Keratinocyte (primary cell): ENCODE data around the gene LMBR1. TPM values are rescaled to one million over a fixed set of nuclear protein-coding genes. Genes with fewer than 3 reads are reported as not detected.

Experiments
- DNase-seq: peaks from one replicate; pipeline ENCODE4 v3.0.0-alpha.2; 2011; ENCODE audit warnings: low read depth, missing footprints, low spot score
- FAIRE-seq: peaks from 2 replicates; lab custom pipeline; 2011; peaks lifted over from hg19 to GRCh38; lab: Jason Lieb, UNC
- H2AFZ ChIP-seq: 2 replicates; pipeline ENCODE4 v1.6.0; 2012; ENCODE audit warnings: low read length, control low read depth, inconsistent platforms; ENCODE audit not compliant: control insufficient read depth
- H3K27ac ChIP-seq: 2 replicates; pipeline ENCODE4 v1.5.1; 2011; ENCODE audit warnings: low read length; ENCODE audit not compliant: control insufficient read depth, insufficient read depth
- H3K27me3 ChIP-seq: 3 replicates; pipeline ENCODE4 v1.6.0; 2011; ENCODE audit warnings: low read length; ENCODE audit not compliant: control insufficient read depth, insufficient read depth; ENCODE audit errors: extremely low read depth
- H3K36me3 ChIP-seq, 2 experiments: 2 replicates in 1 of 2; 3 replicates in 1 of 2; pipeline ENCODE4 v1.5.1; 2011; ENCODE audit warnings: low read length in 2 of 2, mild to moderate bottlenecking in 1 of 2; ENCODE audit not compliant: control insufficient read depth in 2 of 2, insufficient read depth in 2 of 2; ENCODE audit errors: extremely low read depth in 1 of 2
- H3K4me1 ChIP-seq: 3 replicates; pipeline ENCODE4 v1.5.1; 2011; ENCODE audit warnings: low read length; ENCODE audit not compliant: control insufficient read depth, insufficient read depth; ENCODE audit errors: extremely low read depth
- H3K4me2 ChIP-seq: 3 replicates; pipeline ENCODE4 v1.6.0; 2011; ENCODE audit warnings: low read depth, low read length; ENCODE audit not compliant: control insufficient read depth, insufficient read depth; ENCODE audit errors: extremely low read depth
- H3K4me3 ChIP-seq, 3 experiments: fragments of 200-600 bp in 1 of 3; sonication (generic) in 1 of 3; 2 replicates in 2 of 3; 3 replicates in 1 of 3; pipeline ENCODE4 v1.5.1; 2011 to 2016; ENCODE audit warnings: low read length in 3 of 3, mild to moderate bottlenecking in 3 of 3, control low read depth in 2 of 3, inconsistent platforms in 1 of 3, low read depth in 1 of 3, mixed read lengths in 1 of 3, mixed run types in 1 of 3, moderate library complexity in 1 of 3; ENCODE audit not compliant: control insufficient read depth in 2 of 3, insufficient read depth in 2 of 3; ENCODE audit errors: extremely low read depth in 1 of 3
- H3K79me2 ChIP-seq: 2 replicates; pipeline ENCODE4 v1.6.0; 2012; ENCODE audit warnings: low read length; ENCODE audit not compliant: control insufficient read depth, insufficient read depth
- H3K9ac ChIP-seq: 3 replicates; pipeline ENCODE4 v1.6.0; 2011; ENCODE audit warnings: low read length; ENCODE audit not compliant: control insufficient read depth, insufficient read depth; ENCODE audit errors: extremely low read depth
- H3K9me1 ChIP-seq: 3 replicates; pipeline ENCODE4 v1.6.0; 2011; ENCODE audit warnings: low read length; ENCODE audit not compliant: control insufficient read depth, insufficient read depth; ENCODE audit errors: extremely low read depth
- H3K9me3 ChIP-seq: 2 replicates; pipeline ENCODE4 v1.5.1; 2012; ENCODE audit warnings: low read depth, low read length; ENCODE audit not compliant: control insufficient read depth
- H4K20me1 ChIP-seq: 3 replicates; pipeline ENCODE4 v1.6.0; 2011; ENCODE audit warnings: low read length; ENCODE audit not compliant: control insufficient read depth, insufficient read depth; ENCODE audit errors: extremely low read depth
- CTCF ChIP-seq, 3 experiments: IDR thresholded peaks in 1 of 3; conservative IDR thresholded peaks in 1 of 3; optimal IDR thresholded peaks in 1 of 3; 2 replicates in 2 of 3; 3 replicates in 1 of 3; pipeline versions ENCODE3 to v1.5.1; 2011; ENCODE audit warnings: low read length in 3 of 3, mild to moderate bottlenecking in 3 of 3, moderate library complexity in 2 of 3, control low read depth in 1 of 3, inconsistent platforms in 1 of 3; ENCODE audit not compliant: insufficient read depth in 2 of 3; ENCODE audit errors: extremely low read depth in 1 of 3
- EZH2 ChIP-seq: IDR thresholded peaks from one replicate; pipeline ENCODE4 v1.6.1; 2012; ENCODE audit warnings: inconsistent platforms, mild to moderate bottlenecking, low read length, moderate library complexity
- dilution Hi-C: fragments of 300-500 bp; cut with MboI; formaldehyde crosslinking; loops from one replicate; pipeline ENCODE4 v1.7.0; 2020; ENCODE audit warnings: low sequenced_read_pairs; ENCODE audit not compliant: extremely low pct_ligation_motif_present
- polyA plus RNA-seq, 5 experiments: library from polyadenylated mRNA; depleted of rRNA in 3 of 5; stranded (reverse) in 3 of 5; stranded (forward) in 1 of 5; unstranded in 1 of 5; fragments of >200 nt; gene quantifications; 1 replicate in 1 of 5; 2 replicates in 3 of 5; 3 replicates in 1 of 5; pipeline versions ENCODE4 v1.2.1 to v1.2.3, GENCODE V29; 2011 to 2012; ENCODE audit warnings: missing spikeins in 2 of 5, low read depth in 1 of 5, low replicate concordance in 1 of 5

Gene LMBR1
- polyA plus RNA-seq, 1 donor (not counting 4 experiments of a cell fraction or from before 2014, with no cell fraction given): 30.2 TPM

- Histone ChIP-seq H3K9ac (no peak overlapping the region), H3K9me1 (no peaks in the 10 kb centered on the region), H2AFZ (no peak overlapping the region), H3K4me2 (no peak overlapping the region), H4K20me1 (no peaks in the 10 kb centered on the region), H3K27me3 (no peaks in the 10 kb centered on the region), H3K36me3 (peaks cover 4 to 10% of the 10 kb centered on the region in 2 experiments), H3K4me3 (no peak overlapping the region), H3K9me3 (no peaks in the 10 kb centered on the region), H3K27ac (no peak overlapping the region), H3K4me1 (no peaks in the 10 kb centered on the region), H3K79me2 (no peaks in the 10 kb centered on the region)
- TF ChIP-seq EZH2 (no peak), CTCF (optimal IDR thresholded peaks at IDR 0.05 in 1 of 3, IDR thresholded peaks at IDR 0.05 in 1 of 3, conservative IDR thresholded peaks at IDR 0.05 in 1 of 3; ENCODE audit: extremely low read depth in 1 of 3, insufficient read depth in 2 of 3, low read length in 3 of 3) (no peak)
- DNase-seq (no peak), FAIRE-seq (no peak)
- dilution Hi-C loops: loop anchor here (25.0 kb wide), 1 partner anchor 868 kb away; the partner anchor contains the start of gene SHH
Observed at GRCh38 chr7:156680281-156680680, 212.7 kb downstream of the LMBR1 start.

- Histone ChIP-seq H3K9ac (no peak overlapping the region), H3K9me1 (no peaks in the 10 kb centered on the region), H3K4me3 (no peak overlapping the region), H4K20me1 (no peaks in the 10 kb centered on the region), H3K36me3 (peaks cover 0 to 6% of the 10 kb centered on the region in 2 experiments), H3K27ac (no peak overlapping the region), H3K4me1 (no peaks in the 10 kb centered on the region), H3K9me3 (no peaks in the 10 kb centered on the region), H3K79me2 (no peaks in the 10 kb centered on the region), H2AFZ (no peak overlapping the region), H3K4me2 (no peak overlapping the region), H3K27me3 (no peaks in the 10 kb centered on the region)
- TF ChIP-seq CTCF (optimal IDR thresholded peaks at IDR 0.05 in 1 of 3, IDR thresholded peaks at IDR 0.05 in 1 of 3, conservative IDR thresholded peaks at IDR 0.05 in 1 of 3; ENCODE audit: extremely low read depth in 1 of 3, insufficient read depth in 2 of 3, low read length in 3 of 3): no peak
- no peak for TF ChIP-seq EZH2
- dilution Hi-C loops: loop anchor here (25.0 kb wide), 1 partner anchor 865 kb away; the partner anchor contains the start of gene SHH
- DNase-seq: no peak
- FAIRE-seq: no peak
Observed at GRCh38 chr7:156677374-156678054, 215.5 kb downstream of the LMBR1 start.
